ENCODE measurements around the gene CHST11. TPM values are rescaled to one million over a fixed set of nuclear protein-coding genes. Genes with fewer than 3 reads are reported as not detected.

The CHST11 gene
- total and polyA plus RNA-seq, 10 of the 15 experiments (the other 5 are each of a cell fraction or from before 2014, with no cell fraction given), result 1.9 to 38.1 (median 17.2) TPM

- TF ChIP-seq, protein P1, sequence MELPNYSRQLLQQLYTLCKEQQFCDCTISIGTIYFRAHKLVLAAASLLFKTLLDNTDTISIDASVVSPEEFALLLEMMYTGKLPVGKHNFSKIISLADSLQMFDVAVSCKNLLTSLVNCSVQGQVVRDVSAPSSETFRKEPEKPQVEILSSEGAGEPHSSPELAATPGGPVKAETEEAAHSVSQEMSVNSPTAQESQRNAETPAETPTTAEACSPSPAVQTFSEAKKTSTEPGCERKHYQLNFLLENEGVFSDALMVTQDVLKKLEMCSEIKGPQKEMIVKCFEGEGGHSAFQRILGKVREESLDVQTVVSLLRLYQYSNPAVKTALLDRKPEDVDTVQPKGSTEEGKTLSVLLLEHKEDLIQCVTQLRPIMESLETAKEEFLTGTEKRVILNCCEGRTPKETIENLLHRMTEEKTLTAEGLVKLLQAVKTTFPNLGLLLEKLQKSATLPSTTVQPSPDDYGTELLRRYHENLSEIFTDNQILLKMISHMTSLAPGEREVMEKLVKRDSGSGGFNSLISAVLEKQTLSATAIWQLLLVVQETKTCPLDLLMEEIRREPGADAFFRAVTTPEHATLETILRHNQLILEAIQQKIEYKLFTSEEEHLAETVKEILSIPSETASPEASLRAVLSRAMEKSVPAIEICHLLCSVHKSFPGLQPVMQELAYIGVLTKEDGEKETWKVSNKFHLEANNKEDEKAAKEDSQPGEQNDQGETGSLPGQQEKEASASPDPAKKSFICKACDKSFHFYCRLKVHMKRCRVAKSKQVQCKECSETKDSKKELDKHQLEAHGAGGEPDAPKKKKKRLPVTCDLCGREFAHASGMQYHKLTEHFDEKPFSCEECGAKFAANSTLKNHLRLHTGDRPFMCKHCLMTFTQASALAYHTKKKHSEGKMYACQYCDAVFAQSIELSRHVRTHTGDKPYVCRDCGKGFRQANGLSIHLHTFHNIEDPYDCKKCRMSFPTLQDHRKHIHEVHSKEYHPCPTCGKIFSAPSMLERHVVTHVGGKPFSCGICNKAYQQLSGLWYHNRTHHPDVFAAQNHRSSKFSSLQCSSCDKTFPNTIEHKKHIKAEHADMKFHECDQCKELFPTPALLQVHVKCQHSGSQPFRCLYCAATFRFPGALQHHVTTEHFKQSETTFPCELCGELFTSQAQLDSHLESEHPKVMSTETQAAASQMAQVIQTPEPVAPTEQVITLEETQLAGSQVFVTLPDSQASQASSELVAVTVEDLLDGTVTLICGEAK (IDR thresholded peaks at IDR 0.05; ENCODE audit: borderline replicate concordance), result no peak
- TF ChIP-seq ATF7 (IDR thresholded peaks at IDR 0.05; ENCODE audit: low read depth) (peak; percentile 71), ZNF274 (IDR thresholded peaks at IDR 0.05; ENCODE audit: insufficient read depth, insufficient read length) (no peak), CTCF (IDR thresholded peaks at IDR 0.05 in 2 of 3, conservative IDR thresholded peaks at IDR 0.05 in 1 of 3; ENCODE audit: control insufficient read depth in 2 of 3, extremely low read depth in 1 of 3, insufficient read depth in 1 of 3, low read depth in 3 of 3, low read length in 3 of 3) (peak; percentile 37 to 65 (median 50); a peak in 5 of 6 replicates), PAX5 (IDR thresholded peaks at IDR 0.05; ENCODE audit: borderline replicate concordance, low read depth, low read length) (peak; percentile 87), RB1 (IDR thresholded peaks at IDR 0.05; ENCODE audit: borderline replicate concordance) (no peak), ZBED1 (IDR thresholded peaks at IDR 0.05; ENCODE audit: borderline replicate concordance) (no peak), SUPT20H (IDR thresholded peaks at IDR 0.05; ENCODE audit: borderline replicate concordance, control insufficient read depth, low read depth, low read length) (no peak), ZBTB11 (CRISPR knock-in tag; IDR thresholded peaks at IDR 0.05) (no peak), STAT1 (conservative IDR thresholded peaks at IDR 0.05) (no peak), RAD21 (IDR thresholded peaks at IDR 0.05; ENCODE audit: insufficient read depth, low read depth, low read length) (peak; percentile 65), CEBPZ (IDR thresholded peaks at IDR 0.05; ENCODE audit: low read depth, low read length) (no peak), CHD4 (IDR thresholded peaks at IDR 0.05) (no peak), DPF2 (IDR thresholded peaks at IDR 0.05) (peak; percentile 97), FOXK2 (IDR thresholded peaks at IDR 0.05) (no peak), NRF1 (conservative IDR thresholded peaks at IDR 0.05; ENCODE audit: low read depth, low read length) (no peak), CBFB (IDR thresholded peaks at IDR 0.05; ENCODE audit: low read depth) (0 out of 2 replicates have a peak, but pooled peaks have one; percentile 43), EGR1 (IDR thresholded peaks at IDR 0.05; ENCODE audit: borderline replicate concordance in 1 of 2, low read depth in 2 of 2, low read length in 2 of 2) (no peak), SMAD5 (IDR thresholded peaks at IDR 0.05; ENCODE audit: low read depth) (no peak)
Observed at GRCh38 chr12:104641862-104642261, 185.1 kb downstream of the CHST11 start (continued).
